Muscle layer of colon (tissue), 2 donors: ENCODE measurements around the gene FBXW5.

Source experiments
- H3K27ac ChIP-seq: one replicate; pipeline ENCODE4 v1.7.0; 2013; ENCODE audit warnings: low read depth, mild to moderate bottlenecking, low read length, moderate library complexity
- H3K27me3 ChIP-seq, 2 donors: one replicate each; pipeline ENCODE4 v1.7.0; 2013; ENCODE audit warnings: low read length in 2 of 2, mild to moderate bottlenecking in 2 of 2; ENCODE audit not compliant: insufficient read depth in 2 of 2, control insufficient read depth in 1 of 2
- H3K36me3 ChIP-seq: one replicate; pipeline ENCODE4 v1.7.0; 2013; ENCODE audit warnings: mild to moderate bottlenecking, low read length; ENCODE audit not compliant: insufficient read depth
- H3K4me1 ChIP-seq: one replicate; pipeline ENCODE4 v1.7.0; 2013; ENCODE audit warnings: mild to moderate bottlenecking, low read length; ENCODE audit not compliant: insufficient read depth
- H3K4me3 ChIP-seq, 2 donors: one replicate each; pipeline ENCODE4 v1.7.0; 2013; ENCODE audit warnings: low read length in 2 of 2, low read depth in 1 of 2, mild to moderate bottlenecking in 1 of 2, moderate library complexity in 1 of 2
- H3K9ac ChIP-seq: one replicate; pipeline ENCODE4 v1.7.0; 2013; ENCODE audit warnings: low read length
- H3K9me3 ChIP-seq: one replicate; pipeline ENCODE4 v1.7.0; 2013; ENCODE audit warnings: mild to moderate bottlenecking, low read length
- donor health status: abdominal sarcoma.
- donor health status: Adenocarcinoma of cecum.

The FBXW5 gene

GRCh38 chr9:136957901-136958300, 13.4 kb upstream of the FBXW5 start:
- H3K4me1 ChIP-seq: no peaks in the 10 kb centered on the region
- no peaks in the 10 kb centered on the region for H3K27me3 ChIP-seq
- H3K36me3 ChIP-seq: no peaks in the 10 kb centered on the region
- no peaks in the 10 kb centered on the region for H3K9me3 ChIP-seq
- H3K9ac ChIP-seq: no peak overlapping the region
- no peak overlapping the region for H3K27ac ChIP-seq
- H3K4me3 ChIP-seq: no peak overlapping the region

- Histone ChIP-seq H3K9me3 (no peaks in the 10 kb centered on the region), H3K36me3 (no peaks in the 10 kb centered on the region), H3K9ac (no peak overlapping the region), H3K4me3 (no peak overlapping the region), H3K27ac (no peak overlapping the region), H3K4me1 (no peaks in the 10 kb centered on the region), H3K27me3 (no peaks in the 10 kb centered on the region)
Observed at GRCh38 chr9:136957461-136957860, 12.9 kb upstream of the FBXW5 start.

- no peak overlapping the region for H3K27ac ChIP-seq
- no peaks in the 10 kb centered on the region for H3K36me3 ChIP-seq
- H3K4me1 ChIP-seq: no peaks in the 10 kb centered on the region
- H3K9ac ChIP-seq: no peak overlapping the region
- H3K27me3 ChIP-seq: no peaks in the 10 kb centered on the region
- H3K9me3 ChIP-seq: no peaks in the 10 kb centered on the region
- no peak overlapping the region for H3K4me3 ChIP-seq
Observed at GRCh38 chr9:136956604-136957003, 12.1 kb upstream of the FBXW5 start.

GRCh38 chr9:136955943-136956335, 11.4 kb upstream of the FBXW5 start:
- H3K27me3 ChIP-seq: no peaks in the 10 kb centered on the region
- H3K9ac ChIP-seq: no peak overlapping the region
- no peak overlapping the region for H3K27ac ChIP-seq
- H3K9me3 ChIP-seq: no peaks in the 10 kb centered on the region
- H3K4me3 ChIP-seq: no peak overlapping the region
- H3K4me1 ChIP-seq: no peaks in the 10 kb centered on the region
- no peaks in the 10 kb centered on the region for H3K36me3 ChIP-seq

- no peaks in the 10 kb centered on the region for H3K27me3 ChIP-seq
- no peak overlapping the region for H3K27ac ChIP-seq
- no peaks in the 10 kb centered on the region for H3K9me3 ChIP-seq
- H3K36me3 ChIP-seq: no peaks in the 10 kb centered on the region
- no peak overlapping the region for H3K9ac ChIP-seq
- H3K4me3 ChIP-seq: no peak overlapping the region
- H3K4me1 ChIP-seq: no peaks in the 10 kb centered on the region
Observed at GRCh38 chr9:136955202-136955942, 10.8 kb upstream of the FBXW5 start.

GRCh38 chr9:136954270-136955083, 9.9 kb upstream of the FBXW5 start:
- no peaks in the 10 kb centered on the region for H3K9me3 ChIP-seq
- no peaks in the 10 kb centered on the region for H3K36me3 ChIP-seq
- no peak overlapping the region for H3K27ac ChIP-seq
- no peak overlapping the region for H3K4me3 ChIP-seq
- no peak overlapping the region for H3K9ac ChIP-seq
- H3K4me1 ChIP-seq: no peaks in the 10 kb centered on the region
- no peaks in the 10 kb centered on the region for H3K27me3 ChIP-seq

GRCh38 chr9:136953771-136954269, 9.3 kb upstream of the FBXW5 start:
- Histone ChIP-seq H3K27me3 (no peaks in the 10 kb centered on the region), H3K4me3 (no peak overlapping the region), H3K4me1 (no peaks in the 10 kb centered on the region), H3K9me3 (no peaks in the 10 kb centered on the region), H3K27ac (no peak overlapping the region), H3K9ac (no peak overlapping the region), H3K36me3 (no peaks in the 10 kb centered on the region)

GRCh38 chr9:136952876-136953770, 8.6 kb upstream of the FBXW5 start:
- Histone ChIP-seq H3K4me1 (no peaks in the 10 kb centered on the region), H3K9ac (no peak overlapping the region), H3K36me3 (no peaks in the 10 kb centered on the region), H3K9me3 (no peaks in the 10 kb centered on the region), H3K27me3 (no peaks in the 10 kb centered on the region), H3K27ac (no peak overlapping the region), H3K4me3 (no peak overlapping the region)

GRCh38 chr9:136952321-136952850, 7.8 kb upstream of the FBXW5 start:
- no peaks in the 10 kb centered on the region for H3K27me3 ChIP-seq
- H3K9ac ChIP-seq: no peak overlapping the region
- H3K36me3 ChIP-seq: no peaks in the 10 kb centered on the region
- H3K9me3 ChIP-seq: no peaks in the 10 kb centered on the region
- H3K4me3 ChIP-seq: no peak overlapping the region
- no peaks in the 10 kb centered on the region for H3K4me1 ChIP-seq
- H3K27ac ChIP-seq: no peak overlapping the region

GRCh38 chr9:136951541-136952320, 7.2 kb upstream of the FBXW5 start, which contains the start of gene LCN12:
Gene LCN12 (plus strand): TSS chr9:136952273. CDS start chr9:136952328, 55 bp downstream.
- H3K4me3 ChIP-seq: no peak within 1 kb of the TSS
- no peak within 1 kb of the TSS for H3K9ac ChIP-seq
- no peaks in the 10 kb centered on the region for H3K36me3 ChIP-seq
- no peak within 1 kb of the TSS for H3K27ac ChIP-seq
- no peaks in the 10 kb centered on the region for H3K27me3 ChIP-seq
- H3K4me1 ChIP-seq: no peaks in the 10 kb centered on the region
- H3K9me3 ChIP-seq: no peaks in the 10 kb centered on the region
